ENCODE measurements around the gene SND1.

Gene SND1

GRCh38 chr7:127717502-127718339 lies 65.7 kb downstream of the SND1 start:
- in situ Hi-C loops (cut with HindIII; ENCODE audit: low sequenced_read_pairs), result loop anchor here (5.0 to 25.0 kb wide), 2 partner anchors 105 to 495 kb away; no protein-coding TSS in a partner anchor

- in situ Hi-C loops (cut with HindIII; ENCODE audit: low sequenced_read_pairs), result loop anchor here (5.0 to 25.0 kb wide), 2 partner anchors 104 to 494 kb away; no protein-coding TSS in a partner anchor
Observed at GRCh38 chr7:127718340-127718679, 66.3 kb downstream of the SND1 start.

- in situ Hi-C loops (cut with HindIII; ENCODE audit: low sequenced_read_pairs), result no loop called here
Observed at GRCh38 chr7:127726476-127726875, 74.5 kb downstream of the SND1 start.

DNA sequence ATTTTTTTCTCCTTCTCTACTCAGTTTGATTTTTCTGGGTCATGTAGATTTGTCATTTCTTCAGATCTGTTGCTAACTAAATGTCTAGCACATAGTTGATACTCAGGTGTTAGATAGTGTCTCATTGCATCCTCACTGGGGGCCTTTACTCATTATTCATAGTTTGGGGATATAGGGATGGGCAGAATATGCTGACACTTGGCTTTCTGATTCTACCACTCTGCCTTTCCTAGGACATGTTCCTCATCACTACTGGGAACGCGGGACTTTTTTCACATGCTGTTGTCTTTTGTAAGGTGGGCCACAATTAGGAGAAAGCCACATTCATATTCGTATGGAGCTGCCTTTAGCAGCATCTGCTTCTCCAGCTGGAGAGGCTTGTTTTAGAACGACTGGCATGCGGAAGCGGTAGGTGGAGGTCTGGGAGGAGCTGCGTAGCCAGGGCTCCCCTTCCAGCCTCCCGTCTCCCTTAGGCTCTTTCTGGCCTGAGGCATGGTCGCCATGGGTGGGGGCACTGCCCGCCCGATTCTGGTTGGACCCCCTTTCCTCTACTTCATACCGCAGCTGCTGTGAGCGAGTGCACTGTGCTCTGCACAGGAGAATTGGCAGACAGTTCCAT lies 78.8 kb downstream of the SND1 start:
- in situ Hi-C loops (cut with HindIII; ENCODE audit: low sequenced_read_pairs), result no loop called here

DNA sequence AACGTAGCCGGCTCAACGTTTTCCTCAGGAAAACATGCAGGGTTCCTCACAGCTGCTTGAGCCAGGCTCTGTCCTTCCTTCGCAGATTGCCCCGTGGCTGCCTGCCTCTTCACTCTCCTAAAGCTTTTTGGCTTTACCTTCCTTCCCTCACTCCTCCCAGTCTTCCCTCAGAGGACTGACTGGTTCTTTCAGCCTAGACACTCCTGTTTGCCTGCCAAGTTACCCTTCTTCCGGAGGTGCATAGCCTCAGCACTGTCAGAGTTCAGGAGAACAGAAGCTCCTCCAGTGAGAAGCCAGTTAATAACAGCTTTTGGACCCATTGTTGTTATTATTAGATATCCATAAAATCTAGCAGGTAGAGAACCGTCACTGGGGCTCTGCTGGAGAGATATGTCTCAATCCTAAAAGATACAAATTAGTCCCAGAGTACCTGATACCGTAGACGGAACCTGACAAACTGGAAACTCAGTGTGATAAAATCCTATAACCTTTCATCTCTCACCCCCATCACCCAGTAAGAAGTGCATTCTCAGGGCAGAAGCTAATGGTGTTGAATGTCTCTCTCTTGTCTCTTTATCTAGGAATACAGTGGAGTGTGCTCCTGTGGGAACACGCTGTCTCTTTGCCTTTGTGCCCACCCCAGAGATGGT lies 79.6 kb downstream of the SND1 start:
- in situ Hi-C loops (cut with HindIII; ENCODE audit: low sequenced_read_pairs), result no loop called here

GRCh38 chr7:127732306-127732705 lies 80.3 kb downstream of the SND1 start:
- in situ Hi-C loops (cut with HindIII; ENCODE audit: low sequenced_read_pairs), result no loop called here

DNA sequence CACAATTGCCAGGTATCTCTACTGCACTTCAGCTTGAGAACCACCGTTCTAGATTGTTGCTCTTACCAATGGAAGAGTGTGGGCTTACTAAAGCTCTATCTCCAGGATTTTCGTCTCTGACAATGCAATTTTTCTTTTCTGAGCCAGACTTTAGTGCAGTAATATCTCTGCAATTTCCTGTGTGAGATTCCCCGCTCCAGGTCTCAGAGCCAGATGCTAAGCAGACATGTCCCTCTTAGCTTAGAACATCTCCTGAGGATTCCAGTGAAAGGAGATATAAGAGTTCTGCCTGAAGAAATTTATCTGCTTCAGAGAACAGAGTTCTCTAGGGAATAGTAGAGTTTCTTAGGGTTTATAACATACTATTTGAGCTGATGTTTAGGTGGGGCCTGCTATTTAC lies 82.0 kb downstream of the SND1 start:
- in situ Hi-C loops (cut with HindIII; ENCODE audit: low sequenced_read_pairs), result no loop called here

- in situ Hi-C loops (cut with HindIII; ENCODE audit: low sequenced_read_pairs), result no loop called here
Observed at GRCh38 chr7:127736511-127736910, 84.5 kb downstream of the SND1 start.

DNA sequence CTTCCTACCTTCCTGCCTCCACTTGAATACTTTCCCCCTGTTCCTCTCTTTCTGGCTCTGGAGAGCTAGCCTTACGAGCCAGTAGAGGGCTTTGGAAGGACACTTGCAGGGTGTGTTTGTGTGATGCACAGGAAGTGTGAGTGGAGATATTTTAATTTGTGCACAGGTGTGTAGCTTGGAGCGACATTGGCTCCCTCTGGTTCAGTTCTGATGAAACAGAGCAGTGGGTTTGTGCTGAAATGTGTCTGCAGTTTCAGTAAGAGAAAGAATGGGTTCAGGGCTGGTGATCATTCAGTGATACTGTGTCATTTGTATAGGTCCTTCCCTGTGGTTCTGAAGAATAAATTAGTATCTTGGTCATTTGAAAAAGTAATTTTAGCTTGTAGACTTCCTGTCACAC lies 86.9 kb downstream of the SND1 start:
- in situ Hi-C loops (cut with HindIII; ENCODE audit: low sequenced_read_pairs), result no loop called here

- in situ Hi-C loops (cut with HindIII; ENCODE audit: low sequenced_read_pairs), result no loop called here
Observed at GRCh38 chr7:127741764-127742375, 89.9 kb downstream of the SND1 start.

DNA sequence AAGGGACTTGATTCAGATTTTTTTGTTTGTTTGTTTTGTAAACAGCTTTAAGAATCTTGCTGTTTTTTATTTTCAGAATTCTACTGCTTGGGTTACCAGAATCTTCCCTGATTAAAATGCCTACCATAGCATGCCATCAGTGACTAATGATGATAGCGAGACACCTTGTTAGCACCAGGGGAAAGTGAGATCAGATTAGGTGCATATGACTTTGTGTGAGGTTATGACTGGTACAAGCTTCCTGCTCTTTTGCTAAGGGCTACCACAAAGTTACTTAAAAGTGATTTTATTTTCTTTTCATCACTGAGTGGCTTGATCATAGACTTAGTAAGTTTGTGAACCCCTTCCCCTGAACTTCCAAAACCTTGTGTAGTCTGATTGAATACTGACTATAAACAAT lies 93.5 kb downstream of the SND1 start:
- in situ Hi-C loops (cut with HindIII; ENCODE audit: low sequenced_read_pairs), result no loop called here

DNA sequence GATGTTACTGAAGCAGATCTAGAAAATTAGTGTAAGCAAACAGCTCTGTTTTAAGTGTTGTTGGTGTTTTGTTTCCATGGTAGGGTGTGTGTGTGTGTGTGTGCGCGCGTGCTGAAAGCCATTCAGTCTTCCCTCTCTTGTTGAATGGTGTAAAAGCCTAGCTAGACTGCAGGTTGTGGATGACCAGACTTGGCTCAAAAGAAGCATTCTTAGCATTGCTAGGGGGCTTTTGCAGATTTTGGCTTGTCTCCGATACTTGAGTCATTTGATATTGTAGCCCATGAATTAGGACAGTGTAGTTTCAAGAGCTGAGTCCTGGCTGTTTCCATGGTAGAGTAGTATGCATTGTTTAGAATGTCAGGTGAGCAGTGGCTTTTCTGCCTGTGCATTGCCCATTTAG lies 99.1 kb downstream of the SND1 start:
- in situ Hi-C loops (cut with HindIII; ENCODE audit: low sequenced_read_pairs), result no loop called here

DNA sequence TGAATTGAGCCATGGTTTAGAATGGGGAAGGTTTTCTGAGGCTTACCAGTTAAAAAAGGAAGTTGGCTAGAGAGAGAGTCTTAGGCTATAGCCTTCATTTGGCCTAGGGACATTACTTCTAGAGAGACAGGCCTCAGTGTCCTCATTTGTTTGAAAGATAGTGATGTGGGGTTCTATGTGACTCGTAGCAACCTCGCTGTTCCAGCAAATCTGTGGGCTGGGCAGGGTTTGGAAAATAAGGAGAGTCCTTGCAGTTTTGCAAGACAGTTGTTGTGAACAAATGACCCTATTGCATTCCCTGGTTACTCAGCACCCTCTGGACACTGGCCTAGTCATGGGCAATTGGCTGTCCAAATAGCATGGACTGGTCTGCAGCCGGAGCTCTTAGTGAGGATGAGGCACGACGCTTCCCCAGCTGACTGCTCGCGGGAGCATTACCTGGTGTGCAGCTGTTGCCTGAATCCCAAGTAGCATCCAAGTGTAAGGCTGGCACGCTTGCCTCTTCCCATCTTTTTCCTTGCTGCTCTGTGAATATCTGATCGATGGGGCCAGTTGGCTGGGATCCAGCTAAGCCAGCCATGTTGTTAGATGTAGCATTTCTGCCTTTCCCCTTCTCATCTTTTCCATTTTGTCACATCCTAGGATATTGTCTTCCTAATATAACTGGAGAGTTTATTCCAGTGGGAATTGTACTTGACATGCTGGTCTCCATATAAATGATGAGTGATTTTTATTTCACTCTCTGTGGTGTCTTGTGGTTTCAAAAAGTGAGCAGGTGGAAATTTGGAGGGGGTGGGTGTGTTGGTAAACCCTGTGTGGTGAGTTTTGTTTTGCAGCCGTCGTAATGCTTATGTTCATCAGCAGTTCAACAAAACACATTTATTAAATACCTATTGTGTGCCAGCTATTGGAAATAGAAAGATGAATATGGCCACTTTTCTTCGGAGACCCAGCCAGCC lies 99.8 kb downstream of the SND1 start:
- in situ Hi-C loops (cut with HindIII; ENCODE audit: low sequenced_read_pairs), result no loop called here

DNA sequence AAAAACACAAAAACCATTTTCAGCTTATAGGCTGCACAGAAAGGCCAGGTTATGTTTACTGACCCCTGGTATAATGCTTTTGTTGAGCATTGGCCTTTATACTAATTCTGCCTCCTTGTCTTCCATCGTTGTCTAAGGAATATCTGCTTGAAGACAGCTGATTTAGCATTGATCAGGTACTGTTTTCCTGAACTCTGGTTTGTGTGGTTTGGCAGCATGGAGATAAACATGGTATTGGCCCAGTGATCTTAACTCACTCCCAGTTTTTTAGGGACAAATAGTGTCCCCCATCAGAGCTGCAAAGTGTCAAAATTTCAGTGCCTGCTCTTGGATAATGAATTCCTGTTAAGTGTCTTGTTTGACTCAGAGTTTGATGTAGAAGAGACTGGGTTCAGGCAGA lies 100.8 kb downstream of the SND1 start:
- in situ Hi-C loops (cut with HindIII; ENCODE audit: low sequenced_read_pairs), result no loop called here

DNA sequence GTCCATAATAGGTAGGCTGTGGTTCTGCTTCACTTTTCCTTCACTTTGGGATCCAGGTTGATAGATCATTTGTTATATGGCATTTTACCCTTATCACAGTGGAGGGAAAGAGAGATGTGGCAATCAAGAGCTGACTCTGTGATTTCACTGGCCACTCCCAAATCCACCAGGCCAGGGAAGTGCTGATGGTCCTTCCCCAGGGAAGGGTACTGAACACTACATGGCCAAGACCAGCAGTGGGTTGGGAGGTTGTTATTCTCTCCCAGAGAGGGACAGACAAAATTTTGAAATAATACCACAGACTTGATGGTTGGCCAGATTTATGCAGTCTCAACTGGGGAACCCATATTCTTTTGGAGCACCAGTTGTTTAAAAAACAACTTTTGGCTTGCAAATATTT lies 102.5 kb downstream of the SND1 start:
- in situ Hi-C loops (cut with HindIII; ENCODE audit: low sequenced_read_pairs), result no loop called here

DNA sequence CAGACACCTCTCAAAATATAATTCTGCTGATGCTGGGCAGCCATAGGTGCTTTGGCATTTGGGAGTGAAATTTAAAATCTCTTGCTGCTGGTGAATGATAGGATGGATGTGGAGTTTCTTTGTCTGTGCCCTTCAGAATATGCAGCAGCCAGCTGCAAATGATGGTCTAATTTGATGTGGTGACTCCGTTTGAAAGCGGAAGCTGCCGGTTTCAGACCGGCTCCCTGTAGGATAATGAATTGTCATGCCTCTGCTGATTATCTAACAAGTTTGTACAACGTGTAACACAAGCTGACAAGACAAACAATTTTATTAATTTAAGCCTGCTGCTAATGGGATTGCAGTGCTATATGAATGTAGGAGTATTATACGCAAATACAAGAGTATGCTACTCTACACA lies 103.5 kb downstream of the SND1 start:
- in situ Hi-C loops (cut with HindIII; ENCODE audit: low sequenced_read_pairs), result no loop called here

GRCh38 chr7:127755965-127756364 lies 104.0 kb downstream of the SND1 start:
- in situ Hi-C loops (cut with HindIII; ENCODE audit: low sequenced_read_pairs), result no loop called here

GRCh38 chr7:127758105-127758504 lies 106.1 kb downstream of the SND1 start:
- in situ Hi-C loops (cut with HindIII; ENCODE audit: low sequenced_read_pairs), result no loop called here

DNA sequence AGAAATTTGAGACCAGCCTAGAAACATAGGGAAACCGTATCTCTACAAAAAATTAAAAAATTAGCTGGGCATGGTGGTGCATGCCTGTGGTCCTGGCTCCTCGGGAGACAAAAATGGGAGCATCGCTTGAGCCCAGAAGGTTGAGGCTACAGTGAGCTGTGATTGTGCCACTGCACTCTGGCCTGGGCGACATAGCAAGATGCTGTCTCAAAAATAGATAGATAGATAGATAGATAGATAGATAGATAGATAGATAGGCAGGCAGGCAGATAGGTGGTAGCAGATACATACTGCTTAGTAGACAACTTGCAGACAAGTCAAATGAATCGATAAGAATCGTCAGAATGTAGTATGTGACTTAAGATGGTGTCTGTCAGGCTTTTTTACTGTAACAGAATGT lies 106.9 kb downstream of the SND1 start:
- in situ Hi-C loops (cut with HindIII; ENCODE audit: low sequenced_read_pairs), result no loop called here

GRCh38 chr7:127759945-127760421 lies 108.0 kb downstream of the SND1 start:
- in situ Hi-C loops (cut with HindIII; ENCODE audit: low sequenced_read_pairs), result no loop called here

Data from endothelial cell of hepatic sinusoid (primary cell).